Cerebellar cortex (tissue), 1 donor: Measurements from ENCODE around the gene EFL1.
A peak's percentile ranks its signal among the peaks of the same experiment; 100 is the strongest.
"Not testable (repeated sequence)": the region's sequence is repeated elsewhere in the genome, so short reads cannot be mapped to it uniquely, and the experiment has no call there.

Source experiments
- DNase-seq: peaks from one replicate; pipeline ENCODE4 v3.0.0-alpha.2; 2015; ENCODE audit warnings: low spot score

EFL1 gene

GRCh38 chr15:82281276-82281675 is 18.7 kb upstream of the EFL1 start:
- DNase-seq = not testable (repeated sequence)

GRCh38 chr15:82275410-82275809 is 12.9 kb upstream of the EFL1 start:
- DNase-seq = no peak

GRCh38 chr15:82272154-82272553 is 9.6 kb upstream of the EFL1 start:
- DNase-seq = no peak

- DNase-seq = not testable (repeated sequence)
These were observed 5.9 kb upstream of the EFL1 start for GRCh38 chr15:82268454-82268853.

- DNase-seq = not testable (repeated sequence)
These were observed 4.6 kb upstream of the EFL1 start for GRCh38 chr15:82267137-82267536.

- peak; percentile 16 for DNase-seq
These were observed 816 bp upstream of the EFL1 start for GRCh38 chr15:82263350-82263749.

GRCh38 chr15:82261566-82262421 is 740 bp downstream of the EFL1 start:
- not testable (repeated sequence) for DNase-seq

- DNase-seq = not testable (repeated sequence)
These were observed 14.3 kb downstream of the EFL1 start for GRCh38 chr15:82248261-82248660.

- DNase-seq = not testable (repeated sequence)
These were observed 16.6 kb downstream of the EFL1 start for GRCh38 chr15:82245956-82246355.

- DNase-seq = not testable (repeated sequence)
These were observed 18.9 kb downstream of the EFL1 start for GRCh38 chr15:82243644-82244043.

GRCh38 chr15:82241836-82242499 is 20.6 kb downstream of the EFL1 start:
- not testable (repeated sequence) for DNase-seq

GRCh38 chr15:82239685-82240391 is 22.7 kb downstream of the EFL1 start:
- DNase-seq = no peak

- not testable (repeated sequence) for DNase-seq
These were observed 24.5 kb downstream of the EFL1 start for GRCh38 chr15:82237944-82238534.

GRCh38 chr15:82231842-82232241 is 30.7 kb downstream of the EFL1 start:
- DNase-seq = no peak

GRCh38 chr15:82231233-82231632 is 31.3 kb downstream of the EFL1 start:
- no peak for DNase-seq

GRCh38 chr15:82228750-82229149 is 33.8 kb downstream of the EFL1 start:
- DNase-seq = no peak

GRCh38 chr15:82221535-82221934 is 41.0 kb downstream of the EFL1 start:
- peak; percentile 14 for DNase-seq

- DNase-seq = not testable (repeated sequence)
These were observed 46.4 kb downstream of the EFL1 start for GRCh38 chr15:82216092-82216491.

- not testable (repeated sequence) for DNase-seq
These were observed 50.3 kb downstream of the EFL1 start for GRCh38 chr15:82212201-82212600.

- peak; percentile 3 for DNase-seq
These were observed 52.4 kb downstream of the EFL1 start for GRCh38 chr15:82210066-82210597.

GRCh38 chr15:82204575-82204974 is 58.0 kb downstream of the EFL1 start:
- not testable (repeated sequence) for DNase-seq
